Measurements from ENCODE around the gene C2CD3.
"Not testable (repeated sequence)": the region's sequence is repeated elsewhere in the genome, so short reads cannot be mapped to it uniquely, and the experiment has no call there.

C2CD3 gene

DNA sequence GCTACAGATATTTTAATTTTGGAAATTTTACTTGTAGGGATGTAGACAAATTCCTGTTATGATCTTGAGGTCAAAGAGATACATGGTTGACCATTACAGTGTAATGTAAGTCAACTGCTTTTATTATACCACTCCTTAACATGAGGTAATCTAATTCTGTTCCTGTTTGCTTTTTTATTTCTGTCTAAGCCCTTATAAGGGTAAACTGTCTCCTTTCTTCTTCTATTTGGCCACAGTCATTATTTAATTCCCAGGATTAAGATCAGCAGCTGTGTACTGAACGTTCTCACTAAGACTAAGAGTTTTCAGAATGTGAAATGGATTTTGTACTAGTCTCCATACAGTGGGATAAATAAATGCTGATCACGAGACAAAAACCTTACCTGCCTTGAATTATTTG, 32.8 kb downstream of the C2CD3 start:
- no peak for DNase-seq (ENCODE audit: low read depth)
- H3K4me3 ChIP-seq (ENCODE audit: control insufficient read depth, low read depth, low read length), result no peak overlapping the region
- TF ChIP-seq, protein P1, sequence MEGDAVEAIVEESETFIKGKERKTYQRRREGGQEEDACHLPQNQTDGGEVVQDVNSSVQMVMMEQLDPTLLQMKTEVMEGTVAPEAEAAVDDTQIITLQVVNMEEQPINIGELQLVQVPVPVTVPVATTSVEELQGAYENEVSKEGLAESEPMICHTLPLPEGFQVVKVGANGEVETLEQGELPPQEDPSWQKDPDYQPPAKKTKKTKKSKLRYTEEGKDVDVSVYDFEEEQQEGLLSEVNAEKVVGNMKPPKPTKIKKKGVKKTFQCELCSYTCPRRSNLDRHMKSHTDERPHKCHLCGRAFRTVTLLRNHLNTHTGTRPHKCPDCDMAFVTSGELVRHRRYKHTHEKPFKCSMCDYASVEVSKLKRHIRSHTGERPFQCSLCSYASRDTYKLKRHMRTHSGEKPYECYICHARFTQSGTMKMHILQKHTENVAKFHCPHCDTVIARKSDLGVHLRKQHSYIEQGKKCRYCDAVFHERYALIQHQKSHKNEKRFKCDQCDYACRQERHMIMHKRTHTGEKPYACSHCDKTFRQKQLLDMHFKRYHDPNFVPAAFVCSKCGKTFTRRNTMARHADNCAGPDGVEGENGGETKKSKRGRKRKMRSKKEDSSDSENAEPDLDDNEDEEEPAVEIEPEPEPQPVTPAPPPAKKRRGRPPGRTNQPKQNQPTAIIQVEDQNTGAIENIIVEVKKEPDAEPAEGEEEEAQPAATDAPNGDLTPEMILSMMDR (conservative IDR thresholded peaks at IDR 0.05; ENCODE audit: control insufficient read depth, insufficient read depth, low read depth, low read length), result no peak

DNA sequence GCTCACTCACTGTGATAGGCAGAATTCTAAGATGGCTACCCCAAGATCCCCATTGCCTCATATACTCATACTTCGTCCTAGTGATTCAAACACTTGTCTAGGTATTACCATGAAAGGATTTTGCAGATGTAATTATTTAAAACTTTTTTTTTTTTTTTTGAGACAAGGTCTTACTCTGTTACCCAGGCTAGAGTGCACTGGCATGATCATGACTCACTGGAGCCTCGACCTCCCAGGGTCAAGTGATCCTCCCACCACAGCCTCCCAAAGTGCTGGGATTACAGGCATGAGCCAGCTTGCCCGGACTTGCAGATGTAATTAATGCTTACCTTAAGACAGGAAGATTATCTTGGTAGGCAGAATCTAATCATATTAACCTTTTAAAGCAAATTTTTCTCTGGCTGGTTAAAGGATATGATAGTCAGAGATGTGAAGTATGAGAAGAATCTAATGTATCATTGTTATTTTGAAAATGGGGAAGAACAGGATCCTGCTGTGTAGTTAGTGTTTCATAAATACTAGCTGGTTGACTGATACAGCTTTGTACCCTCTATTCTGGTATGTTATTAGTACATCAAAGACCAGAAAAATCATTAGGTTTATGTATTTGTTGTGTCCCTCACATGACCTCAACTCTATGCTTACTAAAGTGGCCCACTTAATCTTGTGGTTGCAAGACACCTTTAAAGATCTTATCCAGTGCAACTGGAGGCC, 35.5 kb downstream of the C2CD3 start:
- no peak overlapping the region for H3K4me3 ChIP-seq (ENCODE audit: control insufficient read depth, low read depth, low read length)
- peak; percentile 66 for DNase-seq (ENCODE audit: low read depth)
- TF ChIP-seq, protein P1 (conservative IDR thresholded peaks at IDR 0.05; ENCODE audit: control insufficient read depth, insufficient read depth, low read depth, low read length), result no peak

DNA sequence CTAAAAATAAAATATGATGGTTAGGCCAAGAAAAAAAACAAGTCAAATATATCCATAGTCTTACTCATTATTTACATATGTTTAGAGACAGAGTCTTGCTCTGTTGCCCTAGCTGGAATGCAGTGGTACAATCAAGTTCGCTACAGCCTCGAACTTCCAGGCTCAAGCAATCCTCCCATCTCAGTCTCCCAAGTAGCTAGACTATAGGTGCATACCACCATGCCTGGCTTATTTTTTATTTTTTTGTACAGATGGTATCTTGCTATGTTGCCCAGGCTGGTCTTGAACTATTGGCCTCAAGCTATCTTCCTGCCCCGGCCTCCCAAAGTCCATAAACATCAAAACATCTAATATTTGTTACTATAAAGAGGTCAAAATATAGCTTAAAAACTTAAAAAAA, 36.1 kb downstream of the C2CD3 start:
- no peak overlapping the region for H3K4me3 ChIP-seq (ENCODE audit: control insufficient read depth, low read depth, low read length)
- no peak for DNase-seq (ENCODE audit: low read depth)
- TF ChIP-seq, protein P1 (conservative IDR thresholded peaks at IDR 0.05; ENCODE audit: control insufficient read depth, insufficient read depth, low read depth, low read length), result no peak

- TF ChIP-seq, protein P1 (conservative IDR thresholded peaks at IDR 0.05; ENCODE audit: control insufficient read depth, insufficient read depth, low read depth, low read length), result no peak
- no peak for DNase-seq (ENCODE audit: low read depth)
- H3K4me3 ChIP-seq (ENCODE audit: control insufficient read depth, low read depth, low read length), result no peak overlapping the region
Measured at GRCh38 chr11:74133436-74133835, 37.4 kb downstream of the C2CD3 start.

DNA sequence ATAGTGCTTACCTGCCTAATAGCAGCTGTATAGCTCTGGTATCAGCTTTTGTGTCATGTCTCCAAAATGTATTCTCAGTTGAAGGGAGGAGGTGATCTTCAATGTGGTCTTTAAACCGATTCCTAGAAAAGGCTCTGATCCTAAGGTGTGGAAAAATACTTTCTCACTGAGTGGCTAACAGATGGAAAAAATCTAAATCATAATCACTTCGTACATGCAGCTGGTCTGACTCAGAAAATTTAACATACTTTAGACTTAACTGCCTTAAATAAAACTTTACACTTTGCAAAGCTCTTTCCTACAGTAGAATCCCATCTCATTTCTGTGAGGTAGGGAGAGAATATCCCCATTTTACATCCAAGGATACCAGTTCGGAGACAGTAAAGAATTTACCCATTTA, 38.0 kb downstream of the C2CD3 start:
- H3K4me3 ChIP-seq (ENCODE audit: control insufficient read depth, low read depth, low read length), result no peak overlapping the region
- TF ChIP-seq, protein P1 (conservative IDR thresholded peaks at IDR 0.05; ENCODE audit: control insufficient read depth, insufficient read depth, low read depth, low read length), result no peak
- no peak for DNase-seq (ENCODE audit: low read depth)

DNA sequence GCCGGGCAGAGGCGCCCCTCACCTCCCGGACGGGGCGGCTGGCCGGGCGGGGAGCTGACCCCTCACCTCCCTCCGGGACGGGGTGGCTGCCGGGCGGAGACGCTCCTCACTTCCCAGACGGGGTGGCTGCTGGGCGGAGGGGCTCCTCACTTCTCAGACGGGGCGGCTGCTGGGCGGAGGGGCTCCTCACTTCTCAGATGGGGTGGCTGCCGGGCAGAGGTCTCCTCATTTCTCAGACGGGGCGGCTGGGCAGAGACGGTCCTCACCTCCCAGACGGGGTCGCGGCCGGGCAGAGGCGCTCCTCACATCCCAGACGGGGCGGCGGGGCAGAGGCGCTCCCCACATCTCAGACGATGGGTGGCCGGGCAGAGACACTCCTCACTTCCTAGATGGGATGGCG, 41.7 kb downstream of the C2CD3 start:
- H3K4me3 ChIP-seq (ENCODE audit: control insufficient read depth, low read depth, low read length); DNase-seq (ENCODE audit: low read depth): not testable (repeated sequence)

- TF ChIP-seq, protein P1 (conservative IDR thresholded peaks at IDR 0.05; ENCODE audit: control insufficient read depth, insufficient read depth, low read depth, low read length), result no peak
- no peak for DNase-seq (ENCODE audit: low read depth)
- H3K4me3 ChIP-seq (ENCODE audit: control insufficient read depth, low read depth, low read length), result no peak overlapping the region
Measured at GRCh38 chr11:74123008-74123448, 47.8 kb downstream of the C2CD3 start.
